ENCODE measurements around the gene CREB5.

Gene CREB5

DNA sequence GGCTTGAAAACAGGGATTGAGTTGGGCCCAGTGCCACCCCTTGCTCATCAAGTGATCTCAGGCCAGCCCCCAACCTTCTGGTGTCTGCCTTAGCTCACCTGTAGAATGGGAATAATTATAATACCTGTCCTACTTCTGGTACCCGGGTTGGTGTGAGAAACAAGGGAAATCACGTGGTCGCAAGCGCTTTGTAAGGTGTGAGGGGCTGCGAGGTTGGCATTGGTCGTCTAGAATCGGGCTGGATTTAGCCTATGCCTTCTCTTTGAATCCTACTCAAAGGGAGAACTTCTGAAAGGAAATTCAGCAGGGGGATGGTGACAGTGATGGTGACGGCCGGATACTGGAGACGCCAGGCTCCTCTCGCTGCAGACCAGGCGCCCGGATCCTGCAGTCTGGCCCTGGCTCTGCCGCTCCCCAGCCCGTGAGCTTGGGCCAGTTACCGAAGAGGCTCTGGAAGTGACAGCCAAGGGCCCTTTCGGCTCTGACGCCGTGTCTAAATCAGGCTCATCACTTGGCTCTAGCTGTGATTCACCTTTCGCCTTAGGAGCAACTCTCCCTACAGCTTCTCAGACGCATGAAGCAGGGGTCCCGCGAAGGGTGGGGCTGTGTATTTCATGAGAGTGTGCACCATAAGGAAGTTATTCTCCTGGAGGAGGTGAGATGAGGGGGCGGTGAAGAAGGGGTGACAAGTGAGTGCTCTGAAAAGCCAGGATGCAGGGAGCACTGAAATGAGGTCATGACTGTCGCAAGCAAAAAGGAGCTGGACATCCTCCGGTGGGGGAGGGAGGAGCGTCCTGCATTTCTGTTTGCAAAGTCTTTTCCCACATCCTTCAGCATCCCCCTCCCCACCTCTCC, 4.0 kb upstream of the CREB5 start:
- no peak for DNase-seq

GRCh38 chr7:28408960-28409715, 3.2 kb upstream of the CREB5 start:
- DNase-seq = peak; percentile 40 to 45

DNA sequence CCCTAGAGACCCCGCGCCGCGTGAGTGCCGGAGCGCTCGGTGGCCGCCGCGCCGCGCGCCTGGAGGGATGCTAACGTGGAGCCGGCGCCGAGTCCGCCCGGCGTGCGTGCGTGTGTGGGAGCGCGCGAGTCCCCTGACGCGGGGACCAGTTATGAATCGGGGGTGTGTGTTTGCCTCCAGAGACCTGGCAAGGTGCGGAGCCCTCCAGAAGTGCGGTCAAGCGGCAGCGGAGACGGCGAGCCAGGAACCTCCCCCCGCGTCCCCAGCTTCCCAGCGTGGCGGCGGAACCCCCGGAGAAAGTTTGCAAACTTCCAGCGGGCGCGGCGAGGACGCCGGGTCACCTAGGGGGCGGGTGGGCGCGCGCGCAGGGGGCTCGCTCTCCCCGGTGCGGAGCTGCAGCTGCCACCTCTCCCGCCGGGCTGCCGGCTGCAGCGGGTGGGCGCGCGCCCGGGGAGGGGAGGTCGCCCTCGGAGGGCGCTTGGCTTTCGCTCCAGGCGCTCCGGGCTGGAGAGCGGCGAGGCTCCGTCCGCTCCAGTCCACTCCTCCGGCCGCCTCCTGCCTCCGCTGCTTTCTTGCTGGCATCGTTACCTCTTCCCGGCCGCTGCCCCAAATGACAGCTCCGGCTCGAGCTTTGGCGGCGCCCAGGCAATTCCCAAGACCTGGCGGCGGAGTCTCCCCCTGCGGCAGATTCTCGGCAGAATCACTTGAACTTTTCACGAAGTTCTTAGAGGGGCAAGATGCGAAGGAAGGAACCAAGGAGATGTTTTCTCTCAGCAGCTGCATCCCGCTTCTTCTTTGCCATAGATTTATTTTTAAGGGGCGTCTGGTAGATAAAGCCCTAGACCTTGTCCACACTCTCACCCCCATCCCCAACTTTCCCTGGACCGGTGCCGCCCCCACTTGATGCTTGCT, 2.3 kb upstream of the CREB5 start:
- peak in 1 of 2 experiments; percentile 35 for DNase-seq

DNA sequence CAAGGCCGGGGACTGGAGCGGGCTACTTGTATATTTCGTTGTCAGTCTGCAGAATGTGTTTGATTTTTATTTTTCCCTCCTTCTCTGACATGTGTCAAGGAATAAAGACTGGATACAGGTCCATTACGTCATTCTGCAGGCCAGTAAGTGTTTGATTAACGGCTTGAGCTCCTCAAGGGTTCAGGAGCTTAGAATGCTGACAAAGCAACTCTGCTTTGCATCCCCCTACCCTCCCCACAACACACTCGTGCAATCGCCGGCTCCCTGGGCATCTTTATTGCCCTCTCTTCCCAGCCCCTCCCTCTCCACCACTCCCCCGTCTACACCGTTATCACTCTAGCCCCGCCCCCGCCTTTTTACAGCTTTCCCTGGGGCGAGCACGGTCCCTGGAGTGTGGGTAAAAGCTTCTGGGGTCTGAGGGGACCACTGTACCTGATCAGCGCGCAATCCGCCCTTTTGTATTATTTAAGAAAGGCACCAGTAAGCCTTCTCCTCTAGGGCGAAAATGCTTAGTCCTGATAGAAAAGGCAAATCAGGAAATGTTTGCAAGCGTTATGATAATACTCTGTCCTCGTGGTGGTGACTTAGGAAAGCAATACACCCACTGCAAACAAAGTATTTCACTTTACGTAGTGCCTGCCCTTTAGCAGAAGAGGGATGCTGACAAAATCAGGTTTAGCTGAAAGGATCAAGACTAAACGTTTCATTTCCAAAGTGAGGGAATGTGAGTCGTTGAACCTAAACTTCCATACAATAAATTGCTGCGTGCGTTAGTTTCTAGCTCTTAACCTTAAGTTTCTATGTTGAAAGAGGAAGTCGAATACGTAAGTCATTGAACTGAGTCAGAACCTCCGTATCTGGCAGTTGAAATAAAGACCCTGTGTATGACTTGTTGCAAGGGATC, 1.4 kb upstream of the CREB5 start:
- peak; percentile 19 to 24 for DNase-seq

GRCh38 chr7:28413011-28413410, 693 bp downstream of the CREB5 start:
- DNase-seq = no peak

- DNase-seq = no peak
Observed at GRCh38 chr7:28414453-28414852, 2.1 kb downstream of the CREB5 start.

- DNase-seq = no peak
Observed at GRCh38 chr7:28417321-28417940, 5.1 kb downstream of the CREB5 start.

GRCh38 chr7:28418311-28418710, 6.0 kb downstream of the CREB5 start:
- DNase-seq = no peak

DNA sequence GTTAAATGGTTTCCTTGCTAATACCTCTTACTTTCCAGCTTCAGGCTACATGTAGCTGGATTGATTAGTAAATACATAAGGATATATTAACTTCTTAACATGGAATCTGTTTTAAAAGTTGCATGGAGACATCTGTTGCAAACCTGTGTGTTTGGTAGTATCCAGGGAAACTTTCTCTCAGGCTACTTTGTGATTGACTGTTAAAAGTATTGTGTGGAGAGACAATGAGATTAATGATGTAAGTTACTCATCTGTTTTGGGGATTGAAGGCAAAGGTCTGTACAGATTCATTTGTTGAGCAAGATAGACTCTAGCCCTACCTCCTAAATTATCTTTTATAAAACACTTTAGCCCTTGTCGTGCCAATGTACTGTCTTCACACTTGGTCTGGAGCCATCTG, 6.6 kb downstream of the CREB5 start:
- DNase-seq = no peak

DNA sequence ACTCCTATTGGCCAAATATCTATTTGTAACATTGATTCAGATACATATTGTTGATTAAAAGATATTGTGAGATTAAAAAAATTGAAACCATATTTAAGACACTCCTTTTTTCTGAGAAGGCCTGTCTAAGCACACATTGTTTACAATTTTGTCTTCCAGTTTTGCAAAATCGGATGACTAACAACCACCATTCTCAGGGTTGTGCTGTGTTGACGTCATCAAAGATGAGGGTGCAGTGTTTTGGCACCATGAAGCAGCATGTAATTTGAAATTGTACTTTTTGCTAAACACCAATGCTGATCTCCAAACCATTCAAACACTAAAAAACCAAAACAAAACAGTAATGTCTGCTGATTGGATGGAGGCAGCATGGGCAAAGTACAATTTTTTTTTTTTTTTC, 7.4 kb downstream of the CREB5 start:
- no peak for DNase-seq

GRCh38 chr7:28423112-28423511, 10.8 kb downstream of the CREB5 start:
- DNase-seq = no peak

- DNase-seq = no peak
Observed at GRCh38 chr7:28423918-28424514, 11.7 kb downstream of the CREB5 start.

GRCh38 chr7:28425496-28425895, 13.2 kb downstream of the CREB5 start:
- no peak for DNase-seq

DNA sequence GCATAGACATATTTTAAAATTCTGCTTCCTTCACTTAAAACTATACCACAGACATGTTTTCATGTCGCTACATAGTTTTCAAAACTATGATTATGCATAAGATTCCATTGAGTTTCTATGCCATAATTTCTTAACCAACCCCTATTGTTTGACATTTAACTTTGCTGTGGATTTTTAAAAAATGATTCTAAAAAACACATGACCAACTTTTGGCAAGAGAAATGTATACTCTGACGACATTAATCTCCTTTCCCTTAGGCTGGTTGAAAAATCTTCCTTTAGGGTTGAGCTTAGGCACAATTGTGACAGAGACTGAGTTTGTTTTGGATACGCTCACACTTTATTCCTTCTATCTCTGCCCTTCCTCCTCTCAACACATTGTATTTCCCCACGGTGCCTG, 14.9 kb downstream of the CREB5 start:
- DNase-seq = no peak

DNA sequence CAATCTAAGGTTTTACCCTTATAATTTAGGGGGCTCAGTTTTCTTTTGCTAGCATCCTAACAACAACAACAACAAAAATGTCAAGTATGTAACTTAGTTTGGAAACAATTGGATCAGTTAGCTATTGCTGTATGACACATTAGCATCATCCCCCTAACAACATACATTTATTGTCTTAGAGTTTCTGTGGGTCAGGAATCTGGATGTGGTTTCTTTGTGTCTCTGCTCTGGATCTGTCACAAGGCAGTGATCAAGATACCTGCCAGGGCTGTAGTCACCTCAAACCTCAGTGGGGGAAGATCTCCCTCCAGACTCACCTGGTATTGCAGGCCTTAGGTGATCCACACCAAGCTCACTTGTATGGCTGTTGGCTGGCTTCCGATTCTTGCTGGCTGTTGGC, 18.3 kb downstream of the CREB5 start:
- DNase-seq = no peak

GRCh38 chr7:28432105-28432504, 19.8 kb downstream of the CREB5 start:
- no peak for DNase-seq

GRCh38 chr7:28433039-28433438, 20.7 kb downstream of the CREB5 start:
- DNase-seq = no peak

DNA sequence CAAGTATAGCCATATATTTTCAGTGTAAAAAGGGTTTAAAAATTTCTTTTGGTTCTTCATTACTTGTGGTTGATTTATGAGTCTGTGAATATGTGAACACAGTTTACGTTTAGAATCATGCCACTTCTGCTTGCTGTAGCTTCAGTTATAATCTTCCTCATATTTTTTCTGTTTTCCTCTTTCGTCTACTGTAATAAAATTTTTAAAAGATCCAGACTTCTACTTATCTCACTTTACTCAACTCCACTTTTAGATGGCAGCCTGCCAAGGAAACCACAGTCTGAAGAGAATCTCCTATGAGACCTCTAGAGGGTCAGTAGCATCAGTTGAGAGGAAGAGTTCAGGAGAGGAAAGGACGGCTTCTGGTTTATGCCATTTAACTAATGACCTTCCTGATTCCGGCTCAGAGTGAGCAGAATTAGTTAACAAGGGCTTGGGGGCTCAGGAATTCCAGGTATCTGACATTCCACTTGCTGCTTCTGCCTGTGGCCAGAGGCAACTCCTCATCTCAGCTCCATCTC, 21.4 kb downstream of the CREB5 start:
- DNase-seq = no peak

- DNase-seq = no peak
Observed at GRCh38 chr7:28434510-28434909, 22.2 kb downstream of the CREB5 start.

GRCh38 chr7:28435152-28435551, 22.8 kb downstream of the CREB5 start:
- no peak for DNase-seq
